ENCODE measurements around the gene ZSCAN10. TPM values are rescaled to one million over a fixed set of nuclear protein-coding genes. Genes with fewer than 3 reads are reported as not detected.
"Not testable (repeated sequence)": the region's sequence is repeated elsewhere in the genome, so short reads cannot be mapped to it uniquely, and the experiment has no call there.

The ZSCAN10 gene
- total RNA-seq, 3 donors from 2014 or later = not detected

- Histone ChIP-seq H3K4me3 (no peak overlapping the region), H3K27me3 (no peaks in the 10 kb centered on the region), H3K27ac (no peak overlapping the region), H3K4me1 (no peaks in the 10 kb centered on the region), H3K9me3 (no peaks in the 10 kb centered on the region), H3K36me3 (no peaks in the 10 kb centered on the region)
- no peak for DNase-seq (ENCODE audit: low spot score in 2 of 2)
- no peak for TF ChIP-seq POLR2AphosphoS5 (IDR thresholded peaks at IDR 0.05)
- no peak for TF ChIP-seq POLR2A (IDR thresholded peaks at IDR 0.05)
- no peak for TF ChIP-seq CTCF (IDR thresholded peaks at IDR 0.05)
- intact Hi-C loops (cut with DNase I; ENCODE audit: low total_unique reads) = no loop called here
These were observed 19.1 kb downstream of the ZSCAN10 start for GRCh38 chr16:3080024-3080423.

- H3K9me3 ChIP-seq = no peaks in the 10 kb centered on the region
- no peaks in the 10 kb centered on the region for H3K36me3 ChIP-seq
- no peak for DNase-seq (ENCODE audit: low spot score in 2 of 2)
- no peak overlapping the region for H3K27ac ChIP-seq
- H3K27me3 ChIP-seq = no peaks in the 10 kb centered on the region
- intact Hi-C loops (cut with DNase I; ENCODE audit: low total_unique reads) = no loop called here
- no peak overlapping the region for H3K4me3 ChIP-seq
- H3K4me1 ChIP-seq = no peaks in the 10 kb centered on the region
- TF ChIP-seq CTCF (IDR thresholded peaks at IDR 0.05) (no peak), POLR2AphosphoS5 (IDR thresholded peaks at IDR 0.05) (no peak), POLR2A (IDR thresholded peaks at IDR 0.05) (no peak)
These were observed 22.5 kb downstream of the ZSCAN10 start for GRCh38 chr16:3076577-3076976.

GRCh38 chr16:3075946-3076345 lies 23.1 kb downstream of the ZSCAN10 start:
- H3K27ac ChIP-seq; H3K27me3 ChIP-seq; intact Hi-C loops (cut with DNase I; ENCODE audit: low total_unique reads): not testable (repeated sequence)

GRCh38 chr16:3075523-3075915 lies 23.6 kb downstream of the ZSCAN10 start:
- no peak overlapping the region for H3K27ac ChIP-seq
- TF ChIP-seq CTCF (IDR thresholded peaks at IDR 0.05) (no peak), POLR2AphosphoS5 (IDR thresholded peaks at IDR 0.05) (no peak)
- no peaks in the 10 kb centered on the region for H3K36me3 ChIP-seq
- H3K4me3 ChIP-seq = no peak overlapping the region
- no peaks in the 10 kb centered on the region for H3K9me3 ChIP-seq
- no peaks in the 10 kb centered on the region for H3K27me3 ChIP-seq
- no peaks in the 10 kb centered on the region for H3K4me1 ChIP-seq
- DNase-seq (ENCODE audit: low spot score in 2 of 2) = no peak
- intact Hi-C loops (cut with DNase I; ENCODE audit: low total_unique reads) = no loop called here

More at GRCh38 chr16:3075946-3076345, 23.1 kb downstream of the ZSCAN10 start:
- H3K36me3 ChIP-seq; DNase-seq (ENCODE audit: low spot score in 2 of 2); H3K4me1 ChIP-seq; H3K4me3 ChIP-seq; H3K9me3 ChIP-seq: not testable (repeated sequence)

- no peak for DNase-seq (ENCODE audit: low spot score in 2 of 2)
- intact Hi-C loops (cut with DNase I; ENCODE audit: low total_unique reads) = no loop called here
- Histone ChIP-seq H3K27me3 (no peaks in the 10 kb centered on the region), H3K4me3 (no peak overlapping the region), H3K36me3 (no peaks in the 10 kb centered on the region), H3K27ac (no peak overlapping the region), H3K9me3 (no peaks in the 10 kb centered on the region), H3K4me1 (no peaks in the 10 kb centered on the region)
- TF ChIP-seq CTCF (IDR thresholded peaks at IDR 0.05) (no peak), POLR2A (IDR thresholded peaks at IDR 0.05) (no peak), POLR2AphosphoS5 (IDR thresholded peaks at IDR 0.05) (no peak)
These were observed 24.1 kb downstream of the ZSCAN10 start for GRCh38 chr16:3074860-3075522.

DNA sequence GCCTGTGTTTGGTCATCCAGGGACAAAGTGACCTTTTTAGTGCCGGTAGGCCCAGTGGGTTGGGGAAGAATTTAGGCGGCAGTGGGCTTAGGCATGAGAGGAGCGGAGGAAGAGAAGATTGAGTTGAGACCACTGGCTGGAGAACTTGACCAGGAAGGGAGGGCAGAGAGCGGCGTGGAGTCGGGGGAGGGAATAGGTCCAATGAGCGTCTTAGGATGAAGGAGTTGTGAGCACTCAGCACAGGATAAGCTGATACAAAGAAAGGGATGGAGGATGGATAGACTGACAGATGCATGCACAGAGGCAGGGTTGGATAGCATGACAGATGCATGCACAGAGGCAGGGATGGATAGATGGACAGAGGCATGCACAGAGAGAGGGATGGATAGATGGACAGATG lies 25.6 kb downstream of the ZSCAN10 start:
- no peak overlapping the region for H3K27ac ChIP-seq
- no peaks in the 10 kb centered on the region for H3K36me3 ChIP-seq
- H3K4me1 ChIP-seq = no peaks in the 10 kb centered on the region
- H3K27me3 ChIP-seq = no peaks in the 10 kb centered on the region
- H3K9me3 ChIP-seq = no peaks in the 10 kb centered on the region
- H3K4me3 ChIP-seq = no peak overlapping the region
- TF ChIP-seq POLR2A (IDR thresholded peaks at IDR 0.05) (no peak), POLR2AphosphoS5 (IDR thresholded peaks at IDR 0.05) (no peak), CTCF (IDR thresholded peaks at IDR 0.05) (no peak)
- intact Hi-C loops (cut with DNase I; ENCODE audit: low total_unique reads) = no loop called here
- no peak for DNase-seq (ENCODE audit: low spot score in 2 of 2)

- H3K27ac ChIP-seq; DNase-seq (ENCODE audit: low spot score in 2 of 2); H3K4me1 ChIP-seq; H3K9me3 ChIP-seq; H3K4me3 ChIP-seq; H3K27me3 ChIP-seq; H3K36me3 ChIP-seq; intact Hi-C loops (cut with DNase I; ENCODE audit: low total_unique reads): not testable (repeated sequence)
These were observed 26.4 kb downstream of the ZSCAN10 start for GRCh38 chr16:3072576-3073263.

- intact Hi-C loops (cut with DNase I; ENCODE audit: low total_unique reads) = not testable (repeated sequence)
These were observed 26.9 kb downstream of the ZSCAN10 start for GRCh38 chr16:3072148-3072547.

More at GRCh38 chr16:3072148-3072547, 26.9 kb downstream of the ZSCAN10 start:
- H3K27me3 ChIP-seq; H3K4me3 ChIP-seq; H3K36me3 ChIP-seq; DNase-seq (ENCODE audit: low spot score in 2 of 2); H3K27ac ChIP-seq; H3K4me1 ChIP-seq; H3K9me3 ChIP-seq: not testable (repeated sequence)

All from breast epithelium (tissue), 4 donors.